ENCODE data around the gene GLS. TPM values are rescaled to one million over a fixed set of nuclear protein-coding genes. Genes with fewer than 3 reads are reported as not detected.

The GLS gene
- total and polyA plus RNA-seq, 2 of the 13 experiments (the other 11 are each of a cell fraction or from before 2014, with no cell fraction given): 78.6 to 183 TPM

DNA sequence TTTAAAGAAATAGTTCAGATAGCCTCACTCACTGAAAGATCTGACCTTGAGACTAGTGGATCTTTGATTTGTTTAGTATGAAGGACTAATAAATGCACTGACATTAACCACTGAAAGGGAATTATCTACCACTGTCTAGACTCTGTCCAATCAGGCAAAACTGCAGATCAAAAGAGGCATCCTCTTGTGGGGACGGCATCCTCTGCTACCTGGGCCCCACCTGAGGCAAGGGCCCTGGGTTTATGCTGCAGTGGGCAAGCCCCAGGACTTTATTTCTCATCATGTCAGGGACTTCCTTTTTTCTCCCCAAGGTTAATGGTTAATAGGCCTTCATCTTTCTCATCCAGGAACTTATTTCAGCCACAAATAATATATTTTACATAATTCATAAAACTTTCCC, 101.1 kb downstream of the GLS start:
- WGBS (ENCODE audit: low lambda C conversion rate): 100% methylated on average over 1 of the region's 1 CpG

More for the DNA sequence above, 101.1 kb downstream of the GLS start:
- peaks cover 42 to 93% of the 10 kb centered on the region in 2 experiments for H3K36me3 ChIP-seq (replicated peaks in 1 of 2; ENCODE audit: control insufficient read depth in 1 of 2, insufficient read depth in 2 of 2, low read length in 2 of 2)
- no peak overlapping the region for H3K27ac ChIP-seq (ENCODE audit: extremely low read length, insufficient read depth, low read length)
- H3K4me1 ChIP-seq (ENCODE audit: insufficient read depth, low read length): no peaks in the 10 kb centered on the region
- H3K27me3 ChIP-seq (ENCODE audit: control insufficient read depth in 1 of 2, insufficient read depth in 2 of 2, low read length in 2 of 2): no peaks in the 10 kb centered on the region
- ChIA-PET CTCF (ENCODE audit: low intra/inter-chr PET ratio, low total read pairs) (no interaction called here), POLR2A (no interaction called here)
- no peak overlapping the region for H2AFZ ChIP-seq (ENCODE audit: low read length)
- in situ Hi-C loops (cut with HindIII; ENCODE audit: extremely low pct_ligation_motif_present, low pct_unique_long_range_greater_than_20kb): no loop called here
- H3K4me2 ChIP-seq (ENCODE audit: low read depth, low read length): no peak overlapping the region
- FAIRE-seq (no peak), DNase-seq (ENCODE audit: low spot score) (no peak), ATAC-seq (no peak)
- BruUV-seq (replicated peaks): no TSS peak
- no peak overlapping the region for H3K4me3 ChIP-seq (replicated peaks in 1 of 3; ENCODE audit: insufficient read depth in 1 of 3, low read depth in 2 of 3, low read length in 3 of 3)
- no peaks in the 10 kb centered on the region for H4K20me1 ChIP-seq (ENCODE audit: insufficient read depth, low read length)
- TF ChIP-seq RELA (CRISPR knock-in tag; IDR thresholded peaks at IDR 0.05): no peak
- TF ChIP-seq HMGA1 (CRISPR knock-in tag; conservative IDR thresholded peaks at IDR 0.05): no peak
- TF ChIP-seq ISX (CRISPR knock-in tag; conservative IDR thresholded peaks at IDR 0.05): no peak
- TF ChIP-seq HDAC6 (IDR thresholded peaks at IDR 0.05; ENCODE audit: low read depth, low read length): no peak
- TF ChIP-seq STAT5B (CRISPR knock-in tag; IDR thresholded peaks at IDR 0.05): no peak
- TF ChIP-seq IRX3 (CRISPR knock-in tag; IDR thresholded peaks at IDR 0.05; ENCODE audit: borderline replicate concordance, low read depth): no peak
- TF ChIP-seq, protein P1, sequence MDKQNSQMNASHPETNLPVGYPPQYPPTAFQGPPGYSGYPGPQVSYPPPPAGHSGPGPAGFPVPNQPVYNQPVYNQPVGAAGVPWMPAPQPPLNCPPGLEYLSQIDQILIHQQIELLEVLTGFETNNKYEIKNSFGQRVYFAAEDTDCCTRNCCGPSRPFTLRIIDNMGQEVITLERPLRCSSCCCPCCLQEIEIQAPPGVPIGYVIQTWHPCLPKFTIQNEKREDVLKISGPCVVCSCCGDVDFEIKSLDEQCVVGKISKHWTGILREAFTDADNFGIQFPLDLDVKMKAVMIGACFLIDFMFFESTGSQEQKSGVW (CRISPR knock-in tag; IDR thresholded peaks at IDR 0.05; ENCODE audit: borderline replicate concordance): no peak
- no peak for TF ChIP-seq DPF2 (CRISPR knock-in tag; IDR thresholded peaks at IDR 0.05; ENCODE audit: borderline replicate concordance, low read depth)
- no peak for TF ChIP-seq ZNF12 (CRISPR knock-in tag; IDR thresholded peaks at IDR 0.05)
- no peak for TF ChIP-seq NBN (conservative IDR thresholded peaks at IDR 0.05)
- no peak for TF ChIP-seq ZNF746 (CRISPR knock-in tag; IDR thresholded peaks at IDR 0.05)
- no peak for TF ChIP-seq NONO (IDR thresholded peaks at IDR 0.05)
- no peak for TF ChIP-seq NONO (CRISPR knock-in tag; conservative IDR thresholded peaks at IDR 0.05)
- TF ChIP-seq, protein P2, sequence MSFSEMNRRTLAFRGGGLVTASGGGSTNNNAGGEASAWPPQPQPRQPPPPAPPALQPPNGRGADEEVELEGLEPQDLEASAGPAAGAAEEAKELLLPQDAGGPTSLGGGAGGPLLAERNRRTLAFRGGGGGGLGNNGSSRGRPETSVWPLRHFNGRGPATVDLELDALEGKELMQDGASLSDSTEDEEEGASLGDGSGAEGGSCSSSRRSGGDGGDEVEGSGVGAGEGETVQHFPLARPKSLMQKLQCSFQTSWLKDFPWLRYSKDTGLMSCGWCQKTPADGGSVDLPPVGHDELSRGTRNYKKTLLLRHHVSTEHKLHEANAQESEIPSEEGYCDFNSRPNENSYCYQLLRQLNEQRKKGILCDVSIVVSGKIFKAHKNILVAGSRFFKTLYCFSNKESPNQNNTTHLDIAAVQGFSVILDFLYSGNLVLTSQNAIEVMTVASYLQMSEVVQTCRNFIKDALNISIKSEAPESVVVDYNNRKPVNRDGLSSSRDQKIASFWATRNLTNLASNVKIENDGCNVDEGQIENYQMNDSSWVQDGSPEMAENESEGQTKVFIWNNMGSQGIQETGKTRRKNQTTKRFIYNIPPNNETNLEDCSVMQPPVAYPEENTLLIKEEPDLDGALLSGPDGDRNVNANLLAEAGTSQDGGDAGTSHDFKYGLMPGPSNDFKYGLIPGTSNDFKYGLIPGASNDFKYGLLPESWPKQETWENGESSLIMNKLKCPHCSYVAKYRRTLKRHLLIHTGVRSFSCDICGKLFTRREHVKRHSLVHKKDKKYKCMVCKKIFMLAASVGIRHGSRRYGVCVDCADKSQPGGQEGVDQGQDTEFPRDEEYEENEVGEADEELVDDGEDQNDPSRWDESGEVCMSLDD (CRISPR knock-in tag; IDR thresholded peaks at IDR 0.05; ENCODE audit: borderline replicate concordance): no peak
- TF ChIP-seq, protein P3, sequence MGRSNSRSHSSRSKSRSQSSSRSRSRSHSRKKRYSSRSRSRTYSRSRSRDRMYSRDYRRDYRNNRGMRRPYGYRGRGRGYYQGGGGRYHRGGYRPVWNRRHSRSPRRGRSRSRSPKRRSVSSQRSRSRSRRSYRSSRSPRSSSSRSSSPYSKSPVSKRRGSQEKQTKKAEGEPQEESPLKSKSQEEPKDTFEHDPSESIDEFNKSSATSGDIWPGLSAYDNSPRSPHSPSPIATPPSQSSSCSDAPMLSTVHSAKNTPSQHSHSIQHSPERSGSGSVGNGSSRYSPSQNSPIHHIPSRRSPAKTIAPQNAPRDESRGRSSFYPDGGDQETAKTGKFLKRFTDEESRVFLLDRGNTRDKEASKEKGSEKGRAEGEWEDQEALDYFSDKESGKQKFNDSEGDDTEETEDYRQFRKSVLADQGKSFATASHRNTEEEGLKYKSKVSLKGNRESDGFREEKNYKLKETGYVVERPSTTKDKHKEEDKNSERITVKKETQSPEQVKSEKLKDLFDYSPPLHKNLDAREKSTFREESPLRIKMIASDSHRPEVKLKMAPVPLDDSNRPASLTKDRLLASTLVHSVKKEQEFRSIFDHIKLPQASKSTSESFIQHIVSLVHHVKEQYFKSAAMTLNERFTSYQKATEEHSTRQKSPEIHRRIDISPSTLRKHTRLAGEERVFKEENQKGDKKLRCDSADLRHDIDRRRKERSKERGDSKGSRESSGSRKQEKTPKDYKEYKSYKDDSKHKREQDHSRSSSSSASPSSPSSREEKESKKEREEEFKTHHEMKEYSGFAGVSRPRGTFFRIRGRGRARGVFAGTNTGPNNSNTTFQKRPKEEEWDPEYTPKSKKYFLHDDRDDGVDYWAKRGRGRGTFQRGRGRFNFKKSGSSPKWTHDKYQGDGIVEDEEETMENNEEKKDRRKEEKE (IDR thresholded peaks at IDR 0.05): no peak
- no peaks in the 10 kb centered on the region for H3K79me2 ChIP-seq (ENCODE audit: insufficient read depth, low read length)
- H3K9ac ChIP-seq (ENCODE audit: insufficient read depth, low read depth, low read length): no peak overlapping the region
- intact Hi-C loops (cut with micrococcal nuclease; ENCODE audit: unreplicated experiment): loop anchor here (10.0 kb wide), 1 partner anchor 377 kb away; no protein-coding TSS in a partner anchor
- no peaks in the 10 kb centered on the region for H3K9me3 ChIP-seq (ENCODE audit: low read length)

Measured in HepG2 (cell line).